Calu3 (cell line): Measurements from ENCODE around the gene PMIS2. TPM values are rescaled to one million over a fixed set of nuclear protein-coding genes. Genes with fewer than 3 reads are reported as not detected.
A peak's percentile ranks its signal among the peaks of the same experiment; 100 is the strongest.
"Not testable (repeated sequence)": the region's sequence is repeated elsewhere in the genome, so short reads cannot be mapped to it uniquely, and the experiment has no call there.

Experiments
- BruUV-seq: library from RNA; stranded (reverse); fragments of 400-500 nt; replicated peaks from 2 replicates; lab custom pipeline; 2021; lab: Mats Ljungman, UMichigan
- CTCF ChIA-PET: fragments of 300-600 bp; sonication (Branson Sonifier 250); formaldehyde crosslinking; loops from one replicate; lab custom pipeline; 2022; ENCODE audit warnings: antibody characterized with exemption; lab: Charles Lee
- DNase-seq: peaks from one replicate; pipeline ENCODE4 v3.0.0; 2022
- H3K27ac Mint-ChIP-seq: one replicate; pipeline ENCODE4 v1.8.0; 2022; ENCODE audit warnings: mixed read lengths; ENCODE audit not compliant: unreplicated experiment
- H3K27me3 Mint-ChIP-seq: one replicate; pipeline ENCODE4 v1.8.0; 2022; ENCODE audit warnings: mixed read lengths; ENCODE audit not compliant: unreplicated experiment
- H3K36me3 Mint-ChIP-seq: one replicate; pipeline ENCODE4 v1.8.0; 2022; ENCODE audit warnings: mild to moderate bottlenecking, moderate library complexity, mixed read lengths; ENCODE audit not compliant: insufficient read depth, unreplicated experiment
- H3K4me1 Mint-ChIP-seq: one replicate; pipeline ENCODE4 v1.8.0; 2022; ENCODE audit warnings: mild to moderate bottlenecking, low read depth, mixed read lengths; ENCODE audit not compliant: unreplicated experiment
- H3K4me3 Mint-ChIP-seq: one replicate; pipeline ENCODE4 v1.8.0; 2022; ENCODE audit warnings: mild to moderate bottlenecking, low read depth, moderate library complexity, mixed read lengths; ENCODE audit not compliant: unreplicated experiment
- H3K9me3 Mint-ChIP-seq: one replicate; pipeline ENCODE4 v1.8.0; 2022; ENCODE audit warnings: low read depth, mixed read lengths; ENCODE audit not compliant: unreplicated experiment
- intact Hi-C: fragments of 100-400 bp; cut with micrococcal nuclease; formaldehyde crosslinking; loops from one replicate; pipeline ENCODE4 v1.10.0; 2022; ENCODE audit not compliant: unreplicated experiment
- total RNA-seq: library from RNA; stranded (reverse); gene quantifications from 2 replicates; pipeline ENCODE4 v1.2.3, GENCODE V29; 2022
- TF ChIP-seq, protein P1 (sequence below): fragments of 200-600 bp; IDR thresholded peaks from one replicate; pipeline ENCODE4 v1.8.0; 2022; ENCODE audit warnings: antibody characterized with exemption; ENCODE audit not compliant: unreplicated experiment

PMIS2 gene
- total RNA-seq, 1 experiment from 2014 or later = not detected

DNA sequence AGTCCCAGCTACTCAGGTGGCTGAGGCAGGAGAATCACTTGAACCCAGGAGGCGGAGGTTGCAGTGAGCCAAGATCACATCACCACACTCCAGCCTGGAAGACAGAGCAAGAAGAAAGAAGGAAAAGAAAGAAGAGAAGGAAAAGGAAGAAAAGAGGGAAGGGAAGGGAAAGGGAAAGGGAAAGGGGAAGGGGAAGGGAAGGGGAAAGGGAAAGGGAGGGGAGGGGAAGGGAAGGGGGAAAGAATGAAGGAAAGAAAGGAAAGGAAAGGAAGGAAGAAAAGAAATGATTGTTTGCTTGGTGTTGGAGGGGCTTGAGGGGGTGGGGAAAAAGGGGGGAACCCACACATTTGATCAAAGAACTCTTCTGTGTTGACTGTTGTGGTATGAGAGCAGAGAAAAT, 10.0 kb downstream of the PMIS2 start:
- no peak for DNase-seq
- no peaks in the 10 kb centered on the region for H3K36me3 Mint-ChIP-seq
- H3K4me1 Mint-ChIP-seq = no peaks in the 10 kb centered on the region
- H3K9me3 Mint-ChIP-seq = peaks cover 4% of the 10 kb centered on the region
- BruUV-seq = no TSS peak
- peaks cover 22% of the 10 kb centered on the region for H3K27me3 Mint-ChIP-seq
- TF ChIP-seq, protein P1, sequence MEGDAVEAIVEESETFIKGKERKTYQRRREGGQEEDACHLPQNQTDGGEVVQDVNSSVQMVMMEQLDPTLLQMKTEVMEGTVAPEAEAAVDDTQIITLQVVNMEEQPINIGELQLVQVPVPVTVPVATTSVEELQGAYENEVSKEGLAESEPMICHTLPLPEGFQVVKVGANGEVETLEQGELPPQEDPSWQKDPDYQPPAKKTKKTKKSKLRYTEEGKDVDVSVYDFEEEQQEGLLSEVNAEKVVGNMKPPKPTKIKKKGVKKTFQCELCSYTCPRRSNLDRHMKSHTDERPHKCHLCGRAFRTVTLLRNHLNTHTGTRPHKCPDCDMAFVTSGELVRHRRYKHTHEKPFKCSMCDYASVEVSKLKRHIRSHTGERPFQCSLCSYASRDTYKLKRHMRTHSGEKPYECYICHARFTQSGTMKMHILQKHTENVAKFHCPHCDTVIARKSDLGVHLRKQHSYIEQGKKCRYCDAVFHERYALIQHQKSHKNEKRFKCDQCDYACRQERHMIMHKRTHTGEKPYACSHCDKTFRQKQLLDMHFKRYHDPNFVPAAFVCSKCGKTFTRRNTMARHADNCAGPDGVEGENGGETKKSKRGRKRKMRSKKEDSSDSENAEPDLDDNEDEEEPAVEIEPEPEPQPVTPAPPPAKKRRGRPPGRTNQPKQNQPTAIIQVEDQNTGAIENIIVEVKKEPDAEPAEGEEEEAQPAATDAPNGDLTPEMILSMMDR = no peak
- H3K4me3 Mint-ChIP-seq = no peak overlapping the region
- intact Hi-C loops = no loop called here
- H3K27ac Mint-ChIP-seq = no peak overlapping the region
- CTCF ChIA-PET = no interaction called here

DNA sequence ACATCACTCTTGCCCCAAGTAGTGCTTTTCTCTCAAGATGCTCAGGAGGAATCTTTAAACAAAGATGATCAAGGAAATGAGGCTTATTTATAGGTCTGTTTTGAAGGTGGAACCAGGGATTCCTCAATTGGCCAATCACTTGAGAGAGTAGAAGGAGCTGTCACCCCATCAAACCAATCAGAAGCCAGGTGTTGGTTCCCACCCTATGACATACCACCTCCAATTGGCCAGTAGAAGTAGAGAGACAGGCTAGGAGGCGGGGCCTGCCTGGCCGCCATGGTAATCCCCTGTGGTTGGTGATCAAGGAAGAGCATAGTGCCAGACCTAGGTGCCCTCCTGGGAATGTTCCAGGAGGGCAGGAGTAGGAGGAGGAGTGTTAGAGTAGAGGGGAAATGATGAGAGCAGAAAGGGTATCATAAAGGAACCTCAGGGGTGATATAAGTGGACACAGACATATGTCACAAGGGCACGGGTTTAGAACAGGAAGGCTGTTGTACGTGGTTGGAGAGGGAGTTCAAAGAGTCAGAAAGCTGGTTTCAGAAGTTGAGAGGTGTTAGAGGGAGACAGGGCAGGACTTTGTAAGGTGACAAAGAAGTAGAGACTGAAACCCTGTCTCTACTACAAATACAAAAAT, 10.5 kb downstream of the PMIS2 start:
- Mint-ChIP-seq H3K27me3 (peaks cover 26% of the 10 kb centered on the region), H3K9me3 (peaks cover 4% of the 10 kb centered on the region), H3K4me1 (no peaks in the 10 kb centered on the region), H3K27ac (no peak overlapping the region), H3K4me3 (no peak overlapping the region), H3K36me3 (no peaks in the 10 kb centered on the region)
- TF ChIP-seq, protein P1 = no peak
- DNase-seq = no peak
- BruUV-seq = no TSS peak
- CTCF ChIA-PET = interaction anchor here (0.7 kb wide), 2 partner anchors 157 to 291 kb away, joined by 4 read pairs; no protein-coding TSS in a partner anchor
- intact Hi-C loops = no loop called here

DNA sequence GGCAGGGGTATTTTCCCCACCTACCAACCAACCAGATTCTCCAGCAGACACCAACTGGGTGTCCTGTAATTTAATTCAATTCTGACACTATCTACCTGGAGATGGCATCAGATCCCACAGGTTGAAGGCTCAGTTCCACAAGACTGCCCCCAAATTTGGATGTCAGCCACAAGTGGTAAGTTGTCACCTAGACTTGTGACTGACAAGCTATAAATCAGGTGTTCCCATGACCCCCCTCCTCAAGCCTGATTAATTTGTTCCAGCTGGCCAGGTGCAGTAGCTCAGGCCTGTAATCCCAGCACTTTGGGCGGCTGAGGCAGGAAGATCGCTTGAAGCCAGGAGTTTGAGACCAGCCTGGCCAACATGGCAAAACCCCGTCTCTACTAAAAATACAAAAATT, 16.0 kb downstream of the PMIS2 start:
- BruUV-seq = no TSS peak
- peaks cover 6% of the 10 kb centered on the region for H3K36me3 Mint-ChIP-seq
- H3K9me3 Mint-ChIP-seq = peaks cover 7% of the 10 kb centered on the region
- H3K4me1 Mint-ChIP-seq = peaks cover 8% of the 10 kb centered on the region
- intact Hi-C loops = no loop called here
- TF ChIP-seq, protein P1 = no peak
- no peak overlapping the region for H3K4me3 Mint-ChIP-seq
- H3K27ac Mint-ChIP-seq = no peak overlapping the region
- CTCF ChIA-PET = no interaction called here
- no peak for DNase-seq
- peaks cover 11% of the 10 kb centered on the region for H3K27me3 Mint-ChIP-seq

DNA sequence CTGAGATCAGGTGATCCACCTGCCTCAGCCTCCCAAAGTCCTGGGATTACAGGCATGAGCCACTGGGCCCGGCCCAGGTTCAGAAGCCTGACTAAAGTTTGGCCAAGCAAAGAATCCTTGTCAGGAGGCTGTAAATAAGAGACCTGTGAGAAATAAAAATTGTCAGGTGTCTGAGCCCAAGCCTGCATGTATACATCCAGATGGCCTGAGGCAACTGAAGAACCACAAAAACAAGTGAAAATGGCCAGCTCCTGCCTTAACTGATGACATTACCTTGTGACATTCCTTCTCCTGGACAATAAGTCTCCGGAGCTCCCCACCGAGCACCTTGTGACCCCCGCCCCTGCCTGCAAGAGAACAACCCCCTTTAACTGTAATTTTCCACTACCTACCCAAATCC, 18.5 kb downstream of the PMIS2 start:
- H3K27ac Mint-ChIP-seq = peak overlapping the region; percentile 43
- H3K36me3 Mint-ChIP-seq, CTCF ChIA-PET, DNase-seq, H3K27me3 Mint-ChIP-seq, H3K9me3 Mint-ChIP-seq, H3K4me3 Mint-ChIP-seq, H3K4me1 Mint-ChIP-seq, BruUV-seq, intact Hi-C loops: not testable (repeated sequence)

DNA sequence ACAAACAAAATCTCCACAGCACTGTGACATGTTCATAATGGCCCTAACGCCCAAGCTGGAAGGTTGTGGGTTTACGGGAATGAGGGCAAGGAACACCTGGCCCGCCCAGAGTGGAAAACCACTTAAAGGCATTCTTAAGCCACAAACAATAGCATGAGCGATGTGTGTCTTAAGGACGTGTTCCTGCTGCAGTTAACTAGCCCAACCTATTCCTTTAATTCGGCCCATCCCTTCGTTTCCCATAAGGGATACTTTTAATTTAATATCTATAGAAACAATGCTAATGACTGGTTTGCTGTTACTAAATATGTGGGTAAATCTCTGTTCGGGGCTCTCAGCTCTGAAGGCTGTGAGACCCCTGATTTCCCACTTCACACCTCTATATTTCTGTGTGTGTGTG, 21.2 kb downstream of the PMIS2 start:
- H3K4me3 Mint-ChIP-seq, H3K27ac Mint-ChIP-seq, H3K9me3 Mint-ChIP-seq, DNase-seq, H3K4me1 Mint-ChIP-seq, intact Hi-C loops, BruUV-seq, H3K36me3 Mint-ChIP-seq, H3K27me3 Mint-ChIP-seq: not testable (repeated sequence)
- CTCF ChIA-PET = interaction anchor here (0.6 kb wide), 1 partner anchor 49 kb away, joined by 6 read pairs; no protein-coding TSS in a partner anchor
